Tibial nerve (tissue), 3 donors: ENCODE measurements around the gene VSX2.

ENCODE experiments used
- CTCF ChIP-seq, 5 experiments: fragments of 200-600 bp in 3 of 5; fragments of 450-650 bp in 2 of 5; sonication (generic) in 3 of 5; IDR thresholded peaks; one replicate each; pipeline ENCODE4 v1.5.1; 2016 to 2019; ENCODE audit warnings: antibody characterized with exemption in 5 of 5, mild to moderate bottlenecking in 3 of 5, moderate library complexity in 2 of 5
- POLR2A ChIP-seq, 2 donors: fragments of 450-650 bp; IDR thresholded peaks; one replicate each; pipeline ENCODE4 v1.6.1; 2017; ENCODE audit warnings: antibody characterized with exemption in 2 of 2, mild to moderate bottlenecking in 2 of 2, moderate library complexity in 2 of 2

- TF ChIP-seq POLR2A (IDR thresholded peaks at IDR 0.05): no peak
- TF ChIP-seq CTCF (IDR thresholded peaks at IDR 0.05): no peak
Measured at GRCh38 chr14:74207943-74208342, 31.3 kb upstream of the VSX2 start.
